Large intestine (tissue), 3 donors: ENCODE measurements around the gene DGUOK. TPM values are rescaled to one million over a fixed set of nuclear protein-coding genes. Genes with fewer than 3 reads are reported as not detected.
"Not testable (repeated sequence)": the region's sequence is repeated elsewhere in the genome, so short reads cannot be mapped to it uniquely, and the experiment has no call there.

Experiments used
- DNase-seq, 2 donors: peaks; one replicate each; pipeline versions ENCODE4 v3.0.0 to v3.0.0-alpha.2; 2013
- H3K27ac ChIP-seq: one replicate; pipeline ENCODE4 v1.5.1; 2013; ENCODE audit warnings: low read length
- H3K27me3 ChIP-seq: 2 replicates; pipeline ENCODE4 v1.6.1; 2013; ENCODE audit warnings: low read length; ENCODE audit not compliant: control insufficient read depth, insufficient read depth
- H3K36me3 ChIP-seq: 2 replicates; pipeline ENCODE4 v1.6.1; 2013; ENCODE audit warnings: low read length; ENCODE audit not compliant: control insufficient read depth, insufficient read depth
- H3K4me1 ChIP-seq: one replicate; pipeline ENCODE4 v1.6.1; 2013; ENCODE audit warnings: low read length; ENCODE audit not compliant: control insufficient read depth, insufficient read depth
- H3K4me3 ChIP-seq: one replicate; pipeline ENCODE4 v1.5.1; 2013; ENCODE audit warnings: low read length
- H3K9me3 ChIP-seq: one replicate; pipeline ENCODE4 v1.6.1; 2013; ENCODE audit warnings: mild to moderate bottlenecking, low read depth, low read length, moderate library complexity; ENCODE audit not compliant: control insufficient read depth
- WGBS: methylation state at CpG from one replicate; pipeline ENCODE4 v1.1.5; 2013; ENCODE audit warnings: low lambda C conversion rate; ENCODE audit not compliant: insufficient coverage; 5-methylcytosine and 5-hydroxymethylcytosine counted together
- polyA plus RNA-seq: library from polyadenylated mRNA; unstranded; fragments of 120-200 nt; gene quantifications from one replicate; pipeline ENCODE4 v1.2.1, GENCODE V29; 2013

DGUOK gene
- polyA plus RNA-seq, 1 donor = 51.9 TPM

DNA sequence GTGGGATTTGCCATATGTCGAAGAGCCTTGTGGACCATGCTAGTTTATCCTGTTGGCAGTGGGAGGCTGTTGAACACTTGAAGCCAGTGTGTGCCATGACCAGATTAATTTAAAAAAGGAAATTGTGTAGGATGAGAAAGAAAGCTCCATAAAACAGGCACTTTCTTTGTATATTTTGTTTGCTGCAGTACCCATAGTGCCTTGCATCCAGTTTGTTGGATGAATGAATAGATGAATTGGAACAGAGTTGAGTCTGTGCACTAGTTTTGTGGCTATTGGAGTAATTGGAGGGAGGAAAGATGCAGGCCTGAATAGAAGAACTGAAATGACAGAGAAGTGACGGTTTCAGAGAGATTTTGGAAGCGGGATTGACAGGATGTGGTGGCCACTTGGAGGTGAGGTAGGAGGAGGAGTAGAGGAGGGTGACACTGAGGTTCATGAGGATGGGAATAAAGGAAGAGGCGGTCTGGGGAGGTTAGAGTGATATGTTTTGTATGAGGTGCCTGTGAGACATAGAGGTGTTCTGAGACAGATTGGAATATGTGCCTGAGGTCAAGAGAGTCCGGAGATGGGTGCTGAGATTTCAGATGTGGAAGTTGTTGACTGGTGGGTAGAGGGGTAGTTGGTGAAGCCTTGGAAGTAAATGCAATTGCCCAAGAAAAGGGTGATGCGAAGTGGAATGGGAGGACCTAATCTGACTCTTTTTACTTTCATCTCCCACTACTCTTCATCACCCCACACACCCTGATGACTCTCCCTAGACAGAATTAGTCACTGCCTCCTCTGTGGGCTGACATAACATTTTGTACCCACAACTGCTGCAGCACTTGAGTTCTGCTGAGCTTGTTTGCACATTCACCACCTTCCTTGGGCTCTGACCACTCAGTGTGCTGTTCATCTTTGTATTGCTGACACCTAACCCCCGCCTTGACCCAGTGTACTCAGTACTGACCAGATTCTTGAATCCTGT lies 5.1 kb downstream of the DGUOK start:
- Histone ChIP-seq H3K4me3 (no peak overlapping the region), H3K27ac (no peak overlapping the region), H3K36me3 (peaks cover 21% of the 10 kb centered on the region), H3K4me1 (no peaks in the 10 kb centered on the region), H3K27me3 (no peaks in the 10 kb centered on the region), H3K9me3 (no peaks in the 10 kb centered on the region)
- WGBS = 93% methylated on average over 3 of the region's 7 CpGs
- no peak for DNase-seq

DNA sequence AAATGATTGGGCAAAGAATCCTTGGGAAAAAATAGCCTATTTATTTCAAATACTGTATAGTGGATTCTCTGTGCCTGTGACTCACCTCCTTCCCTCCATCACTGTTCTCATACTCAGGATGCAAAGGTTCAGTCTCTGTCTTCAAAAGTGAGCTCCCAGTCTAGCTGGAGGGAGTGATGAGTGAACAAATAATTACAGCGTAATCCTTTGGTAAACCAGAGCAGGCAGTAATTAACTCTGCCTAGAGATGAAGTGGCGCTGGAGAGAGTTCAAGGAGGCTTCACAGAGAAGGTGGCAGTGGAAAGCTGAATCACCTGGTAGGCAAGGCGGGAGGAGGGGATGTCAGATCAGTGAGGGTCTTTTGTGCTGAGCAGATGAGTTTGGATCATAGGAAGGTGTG lies 6.5 kb downstream of the DGUOK start:
- no peak for DNase-seq
- H3K36me3 ChIP-seq = peaks cover 28% of the 10 kb centered on the region
- H3K27ac ChIP-seq = no peak overlapping the region
- 80% methylated on average over 1 of the region's 3 CpGs for WGBS
- no peaks in the 10 kb centered on the region for H3K9me3 ChIP-seq
- H3K27me3 ChIP-seq = no peaks in the 10 kb centered on the region
- no peaks in the 10 kb centered on the region for H3K4me1 ChIP-seq
- H3K4me3 ChIP-seq = no peak overlapping the region

DNA sequence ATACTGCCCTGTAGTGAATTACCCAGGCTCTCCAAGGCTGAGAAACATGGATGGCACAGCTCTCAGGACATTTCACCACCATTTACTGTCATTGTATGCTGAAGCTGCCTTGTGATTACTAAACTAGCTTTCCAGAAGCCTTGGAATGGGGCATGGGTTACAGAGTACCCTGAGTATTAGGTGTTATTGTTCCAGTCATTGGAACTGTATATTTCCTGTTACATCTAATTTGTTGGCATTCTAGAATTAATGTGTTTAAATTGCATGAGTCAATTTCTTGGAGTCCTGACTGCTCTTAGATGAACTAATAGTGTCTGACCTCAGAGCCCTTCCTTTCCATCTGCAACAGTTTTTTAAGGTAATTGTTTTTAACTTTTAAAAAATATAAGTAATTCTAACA lies 9.0 kb downstream of the DGUOK start:
- H3K27me3 ChIP-seq = no peaks in the 10 kb centered on the region
- no peak for DNase-seq
- H3K9me3 ChIP-seq = no peaks in the 10 kb centered on the region
- no peak overlapping the region for H3K4me3 ChIP-seq
- no peaks in the 10 kb centered on the region for H3K4me1 ChIP-seq
- no peak overlapping the region for H3K27ac ChIP-seq
- H3K36me3 ChIP-seq = peaks cover 33% of the 10 kb centered on the region

DNA sequence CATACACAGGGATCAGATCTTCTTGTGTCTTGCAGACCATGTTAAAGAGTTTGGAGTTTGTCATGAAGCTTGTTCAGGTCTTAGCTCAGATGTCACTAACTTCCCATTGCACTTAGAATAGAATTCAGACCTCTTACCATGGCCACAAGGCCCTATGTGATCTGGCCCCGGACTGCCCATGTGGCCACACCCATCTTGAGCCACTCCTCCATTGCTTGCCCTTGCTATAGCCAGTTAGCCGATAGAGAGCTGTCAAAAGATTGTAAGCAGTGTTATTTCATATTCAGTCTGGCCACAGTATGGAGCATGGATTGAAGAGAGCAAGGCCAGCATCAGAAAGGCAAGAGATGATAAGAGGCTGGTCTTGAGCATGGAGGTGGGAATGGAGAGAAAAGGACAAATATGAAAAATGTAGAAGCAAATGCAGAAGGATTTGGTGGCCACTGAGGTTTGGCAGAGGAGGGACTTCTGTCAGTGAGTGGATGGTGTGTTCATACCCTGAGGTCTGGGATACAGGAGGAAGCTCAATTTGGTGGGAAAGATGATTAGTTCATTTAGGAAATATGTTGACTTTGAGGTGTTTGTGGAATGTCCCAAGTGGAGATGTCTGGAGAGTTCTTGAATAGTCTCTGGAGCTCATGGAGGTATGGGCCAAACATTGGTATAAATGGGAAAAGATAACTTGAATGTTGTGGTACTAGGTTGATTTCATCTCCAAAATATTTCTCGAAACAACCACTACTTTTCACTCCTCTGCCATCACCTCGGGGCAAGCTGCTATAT lies 10.6 kb downstream of the DGUOK start:
- no peak for DNase-seq
- Histone ChIP-seq H3K27ac (no peak overlapping the region), H3K27me3 (no peaks in the 10 kb centered on the region), H3K4me3 (no peak overlapping the region), H3K4me1 (no peaks in the 10 kb centered on the region), H3K36me3 (peaks cover 32% of the 10 kb centered on the region), H3K9me3 (no peaks in the 10 kb centered on the region)
- 100% methylated on average over 2 of the region's 4 CpGs for WGBS

DNA sequence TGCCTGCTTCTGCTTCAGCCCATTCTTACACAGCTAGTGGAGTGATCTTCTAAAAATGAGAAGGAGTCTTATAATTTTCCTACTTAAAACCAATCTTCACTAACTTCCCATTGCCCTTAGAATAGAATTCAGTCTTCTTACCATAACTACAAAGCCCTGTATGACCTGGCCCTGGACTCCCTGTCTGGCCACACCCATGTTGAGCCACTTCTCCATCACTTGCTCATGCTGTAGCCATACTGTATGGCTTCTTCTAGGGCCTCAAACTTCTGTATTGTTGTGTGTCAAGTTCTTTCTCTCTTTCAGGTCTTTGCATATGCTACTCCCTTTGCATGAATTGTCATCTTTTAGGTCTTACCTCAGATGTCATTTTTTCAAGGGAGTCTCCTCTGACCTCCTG lies 11.2 kb downstream of the DGUOK start:
- DNase-seq = no peak
- Histone ChIP-seq H3K36me3 (peaks cover 30% of the 10 kb centered on the region), H3K27me3 (no peaks in the 10 kb centered on the region), H3K27ac (no peak overlapping the region), H3K4me1 (no peaks in the 10 kb centered on the region), H3K9me3 (no peaks in the 10 kb centered on the region), H3K4me3 (no peak overlapping the region)

DNA sequence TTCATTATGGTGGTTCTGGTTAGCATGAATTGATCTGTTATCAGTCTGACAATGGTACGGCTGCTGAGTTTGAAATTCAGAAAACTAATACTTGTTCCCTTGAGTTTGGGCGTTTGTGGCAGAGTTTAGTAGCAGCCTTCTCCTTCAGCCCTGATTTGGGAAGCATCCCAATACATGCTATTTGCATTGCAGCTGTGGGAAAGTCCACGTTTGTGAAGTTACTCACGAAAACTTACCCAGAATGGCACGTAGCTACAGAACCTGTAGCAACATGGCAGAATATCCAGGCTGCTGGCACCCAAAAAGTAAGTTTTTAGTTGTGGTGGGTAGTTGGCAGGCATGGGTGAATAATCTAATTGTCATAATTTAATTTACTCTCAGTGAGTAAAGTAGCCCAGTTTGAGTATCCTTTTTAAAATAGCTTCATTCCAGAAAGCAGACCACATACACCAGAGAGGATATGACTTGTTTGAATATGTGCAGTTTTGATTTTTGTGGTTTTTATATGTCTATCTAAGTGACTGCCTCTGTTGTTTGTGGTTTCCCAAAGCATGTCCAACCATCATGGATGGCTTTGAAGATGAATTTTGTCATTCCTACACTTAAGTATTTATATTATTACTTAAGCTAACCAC lies 12.2 kb downstream of the DGUOK start:
- H3K4me3 ChIP-seq = no peak overlapping the region
- no peak overlapping the region for H3K27ac ChIP-seq
- WGBS = 100% methylated on average over 2 of the region's 5 CpGs
- H3K4me1 ChIP-seq = no peaks in the 10 kb centered on the region
- no peak for DNase-seq
- no peaks in the 10 kb centered on the region for H3K27me3 ChIP-seq
- peaks cover 32% of the 10 kb centered on the region for H3K36me3 ChIP-seq
- no peaks in the 10 kb centered on the region for H3K9me3 ChIP-seq

DNA sequence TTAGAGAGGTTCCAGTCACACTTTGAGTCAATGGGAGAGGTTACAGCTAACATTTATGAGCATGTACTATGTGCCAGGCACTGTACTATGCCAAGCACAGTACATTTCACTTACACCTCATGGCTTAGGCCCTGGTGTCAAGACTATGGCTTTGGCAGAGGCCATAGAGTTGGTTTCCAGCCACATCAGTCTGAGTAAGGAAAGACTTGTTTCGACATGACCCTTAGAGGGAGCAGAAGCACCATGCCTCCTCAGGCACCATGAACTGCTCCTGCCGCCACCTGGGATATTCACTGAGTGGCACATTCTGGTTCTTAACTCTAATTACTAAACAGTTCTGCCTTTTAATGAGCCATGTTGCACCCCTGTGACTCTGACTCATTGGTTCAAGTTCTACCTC lies 12.7 kb downstream of the DGUOK start:
- no CpG with 5 or more reads among the region's 2 CpGs for WGBS
- Histone ChIP-seq H3K27me3 (no peaks in the 10 kb centered on the region), H3K4me1 (no peaks in the 10 kb centered on the region), H3K36me3 (peaks cover 36% of the 10 kb centered on the region), H3K27ac (no peak overlapping the region), H3K9me3 (no peaks in the 10 kb centered on the region), H3K4me3 (no peak overlapping the region)
- DNase-seq = no peak

DNA sequence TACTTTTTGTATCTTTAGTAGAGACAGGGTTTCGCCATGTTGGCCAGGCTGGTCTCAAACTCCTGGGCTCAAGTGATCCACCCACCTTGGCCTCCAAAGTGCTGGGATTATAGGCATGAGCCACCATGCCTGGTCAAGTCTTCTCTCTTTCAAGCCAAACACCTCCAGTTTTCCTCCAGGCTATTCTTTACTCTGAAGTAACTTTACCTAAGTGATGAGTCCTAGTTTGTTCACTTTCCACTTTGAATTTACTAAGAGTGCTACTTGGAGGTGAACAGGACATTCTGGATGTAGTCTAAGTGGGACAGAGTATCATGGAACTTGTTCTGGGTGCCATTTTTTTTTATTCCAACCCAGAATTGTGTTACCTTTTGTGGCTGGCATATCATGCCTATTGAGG lies 13.4 kb downstream of the DGUOK start:
- H3K27ac ChIP-seq, H3K4me1 ChIP-seq, H3K27me3 ChIP-seq, DNase-seq, H3K9me3 ChIP-seq, H3K4me3 ChIP-seq: not testable (repeated sequence)
- H3K36me3 ChIP-seq = peaks cover 38% of the 10 kb centered on the region
- no CpG with 5 or more reads among the region's 1 CpG for WGBS

DNA sequence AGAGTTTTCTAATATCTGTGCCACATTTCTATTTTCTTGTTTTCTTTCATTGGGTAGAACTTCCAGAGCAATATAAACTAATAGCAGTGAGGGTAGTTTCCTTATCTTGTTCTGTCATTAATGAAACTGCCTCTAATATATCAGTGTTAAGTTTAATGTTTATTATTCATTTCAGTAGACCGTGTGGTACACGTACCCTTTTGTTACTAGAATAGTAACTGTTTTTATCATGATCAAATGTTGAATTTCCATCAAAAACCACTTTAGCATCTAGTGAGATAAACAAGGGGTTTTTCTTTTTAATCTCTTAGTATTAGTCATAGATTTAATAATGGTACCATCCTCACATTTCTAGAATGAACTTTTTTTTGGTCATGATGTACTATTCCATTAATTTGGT lies 16.0 kb downstream of the DGUOK start:
- no peak overlapping the region for H3K4me3 ChIP-seq
- H3K9me3 ChIP-seq = no peaks in the 10 kb centered on the region
- no peak for DNase-seq
- peaks cover 41% of the 10 kb centered on the region for H3K36me3 ChIP-seq
- H3K4me1 ChIP-seq = no peaks in the 10 kb centered on the region
- no peak overlapping the region for H3K27ac ChIP-seq
- 58% methylated on average over 2 of the region's 2 CpGs for WGBS
- H3K27me3 ChIP-seq = no peaks in the 10 kb centered on the region

DNA sequence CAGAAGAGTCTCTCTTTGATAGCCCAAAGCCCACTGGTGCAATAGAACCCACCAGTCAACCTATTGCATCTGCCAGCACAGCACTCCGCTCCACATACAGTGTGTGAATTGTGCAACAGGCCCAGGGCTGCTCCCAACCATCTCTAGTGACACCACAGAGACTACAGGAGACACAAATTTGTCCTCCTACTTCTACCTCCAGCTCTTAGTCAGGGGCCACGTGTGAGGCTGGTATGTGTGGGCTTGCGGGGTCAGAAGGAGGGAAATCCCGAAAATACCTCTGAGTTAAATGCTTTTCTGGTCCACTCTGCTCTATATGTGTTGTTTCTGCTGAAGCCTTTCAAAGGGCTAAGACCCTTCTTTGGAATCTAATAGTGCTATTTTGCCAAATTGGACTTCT lies 18.0 kb downstream of the DGUOK start:
- whole genome bisulfite sequencing = no CpG with 5 or more reads among the region's 4 CpGs
- peaks cover 41% of the 10 kb centered on the region for H3K36me3 ChIP-seq

More for the DNA sequence above, 18.0 kb downstream of the DGUOK start:
- no peak overlapping the region for H3K4me3 ChIP-seq
- no peaks in the 10 kb centered on the region for H3K9me3 ChIP-seq
- H3K27ac ChIP-seq = no peak overlapping the region
- DNase-seq = no peak
- H3K4me1 ChIP-seq = peaks cover 12% of the 10 kb centered on the region
- H3K27me3 ChIP-seq = no peaks in the 10 kb centered on the region
